ENCODE measurements around the gene CDKAL1. TPM values are rescaled to one million over a fixed set of nuclear protein-coding genes. Genes with fewer than 3 reads are reported as not detected.
"Not testable (repeated sequence)": the region's sequence is repeated elsewhere in the genome, so short reads cannot be mapped to it uniquely, and the experiment has no call there.

CDKAL1 gene
- total RNA-seq, 1 donor from 2014 or later, result 11.6 TPM

- DNase-seq (ENCODE audit: missing footprints) (no peak), ATAC-seq (no peak)
- intact Hi-C loops (cut with DNase I), result no loop called here
Measured at GRCh38 chr6:20715135-20715806, 181.0 kb downstream of the CDKAL1 start.

GRCh38 chr6:20716865-20717264, 182.6 kb downstream of the CDKAL1 start:
- DNase-seq (ENCODE audit: missing footprints) (no peak), ATAC-seq (no peak)
- intact Hi-C loops (cut with DNase I), result no loop called here

GRCh38 chr6:20717743-20718142, 183.5 kb downstream of the CDKAL1 start:
- DNase-seq (ENCODE audit: missing footprints) (no peak), ATAC-seq (no peak)
- intact Hi-C loops (cut with DNase I), result no loop called here

GRCh38 chr6:20718705-20719653, 184.7 kb downstream of the CDKAL1 start:
- no peak for DNase-seq (ENCODE audit: missing footprints)
- no peak for ATAC-seq
- intact Hi-C loops (cut with DNase I), result no loop called here

- DNase-seq (ENCODE audit: missing footprints) (no peak), ATAC-seq (no peak)
- intact Hi-C loops (cut with DNase I), result no loop called here
Measured at GRCh38 chr6:20719980-20720379, 185.7 kb downstream of the CDKAL1 start.

- intact Hi-C loops (cut with DNase I); ATAC-seq: not testable (repeated sequence)
Measured at GRCh38 chr6:20721121-20721520, 186.9 kb downstream of the CDKAL1 start.

GRCh38 chr6:20722455-20722854, 188.2 kb downstream of the CDKAL1 start:
- no peak for DNase-seq (ENCODE audit: missing footprints)
- ATAC-seq, result no peak
- intact Hi-C loops (cut with DNase I), result no loop called here

More at GRCh38 chr6:20721121-20721520, 186.9 kb downstream of the CDKAL1 start:
- not testable (repeated sequence) for DNase-seq (ENCODE audit: missing footprints)

GRCh38 chr6:20723236-20723635, 189.0 kb downstream of the CDKAL1 start:
- ATAC-seq, result no peak
- intact Hi-C loops (cut with DNase I), result no loop called here
- DNase-seq (ENCODE audit: missing footprints), result no peak

GRCh38 chr6:20724443-20725190, 190.4 kb downstream of the CDKAL1 start:
- intact Hi-C loops (cut with DNase I), result no loop called here
- ATAC-seq (no peak), DNase-seq (ENCODE audit: missing footprints) (no peak)

- intact Hi-C loops (cut with DNase I); DNase-seq (ENCODE audit: missing footprints); ATAC-seq: not testable (repeated sequence)
Measured at GRCh38 chr6:20725235-20725634, 191.0 kb downstream of the CDKAL1 start.

GRCh38 chr6:20729086-20729485, 194.8 kb downstream of the CDKAL1 start:
- intact Hi-C loops (cut with DNase I), result no loop called here
- DNase-seq (ENCODE audit: missing footprints) (no peak), ATAC-seq (no peak)

GRCh38 chr6:20732362-20732761, 198.1 kb downstream of the CDKAL1 start:
- DNase-seq (ENCODE audit: missing footprints); intact Hi-C loops (cut with DNase I); ATAC-seq: not testable (repeated sequence)

GRCh38 chr6:20732896-20733295, 198.6 kb downstream of the CDKAL1 start:
- DNase-seq (ENCODE audit: missing footprints) (no peak), ATAC-seq (no peak)
- intact Hi-C loops (cut with DNase I), result no loop called here

- intact Hi-C loops (cut with DNase I), result no loop called here
- DNase-seq (ENCODE audit: missing footprints) (no peak), ATAC-seq (no peak)
Measured at GRCh38 chr6:20737912-20738311, 203.7 kb downstream of the CDKAL1 start.

GRCh38 chr6:20740088-20740487, 205.8 kb downstream of the CDKAL1 start:
- ATAC-seq (no peak), DNase-seq (ENCODE audit: missing footprints) (no peak)
- intact Hi-C loops (cut with DNase I), result no loop called here

GRCh38 chr6:20740727-20741126, 206.5 kb downstream of the CDKAL1 start:
- intact Hi-C loops (cut with DNase I), result no loop called here
- no peak for ATAC-seq
- DNase-seq (ENCODE audit: missing footprints), result no peak

- ATAC-seq, result no peak
- intact Hi-C loops (cut with DNase I), result no loop called here
- no peak for DNase-seq (ENCODE audit: missing footprints)
Measured at GRCh38 chr6:20741490-20741889, 207.2 kb downstream of the CDKAL1 start.

GRCh38 chr6:20744911-20745557, 210.8 kb downstream of the CDKAL1 start:
- intact Hi-C loops (cut with DNase I), result no loop called here
- no peak for ATAC-seq
- DNase-seq (ENCODE audit: missing footprints), result no peak

- DNase-seq (ENCODE audit: missing footprints) (no peak), ATAC-seq (no peak)
- intact Hi-C loops (cut with DNase I), result no loop called here
Measured at GRCh38 chr6:20746024-20746423, 211.8 kb downstream of the CDKAL1 start.

Data from Right ventricle myocardium inferior (tissue), 1 donor.